Neural cell (in vitro differentiated cells): ENCODE measurements around the gene FH. TPM values are rescaled to one million over a fixed set of nuclear protein-coding genes. Genes with fewer than 3 reads are reported as not detected.

Experiments
- H2AFZ ChIP-seq: fragments of 200-600, 300-800 bp; sonication (generic), shearing (Covaris generic); 2 replicates; pipeline ENCODE4 v1.6.0; 2014; ENCODE audit warnings: low read depth, mild to moderate bottlenecking, antibody characterized with exemption, low read length, moderate library complexity
- H3F3A ChIP-seq: fragments of 200-600 bp; shearing (Covaris generic); 2 replicates; pipeline ENCODE4 v1.6.1; 2016; ENCODE audit warnings: mild to moderate bottlenecking, moderate library complexity, mixed read lengths, antibody characterized with exemption, low read length; ENCODE audit not compliant: insufficient read depth, poor library complexity, severe bottlenecking
- H3K27ac ChIP-seq: fragments of 200-600, 300-800 bp; sonication (generic), shearing (Covaris generic); 2 replicates; pipeline ENCODE4 v1.5.1; 2014; ENCODE audit warnings: mild to moderate bottlenecking, low read length, moderate library complexity
- H3K27me3 ChIP-seq: fragments of 300-800, 200-600 bp; sonication (generic), shearing (Covaris generic); 2 replicates; pipeline ENCODE4 v1.6.0; 2014; ENCODE audit warnings: mild to moderate bottlenecking, low read depth, low read length, moderate library complexity; ENCODE audit not compliant: insufficient read depth
- H3K36me3 ChIP-seq: fragments of 300-800, 200-600 bp; sonication (generic), shearing (Covaris generic); 2 replicates; pipeline ENCODE4 v1.5.1; 2014; ENCODE audit warnings: mild to moderate bottlenecking, antibody characterized with exemption, low read length, moderate library complexity; ENCODE audit not compliant: insufficient read depth
- H3K4me2 ChIP-seq: fragments of 300-800, 200-600 bp; sonication (generic), shearing (Covaris generic); 2 replicates; pipeline ENCODE4 v1.6.0; 2014; ENCODE audit warnings: mild to moderate bottlenecking, low read length
- H3K4me3 ChIP-seq: fragments of 300-800, 200-600 bp; sonication (generic), shearing (Covaris generic); 2 replicates; pipeline ENCODE4 v1.5.1; 2014; ENCODE audit warnings: mild to moderate bottlenecking, low read length, moderate library complexity
- H3K79me2 ChIP-seq: fragments of 200-600 bp; shearing (Covaris generic); replicated peaks from 2 replicates; pipeline ENCODE4 v1.6.0; 2014; ENCODE audit warnings: mild to moderate bottlenecking, low read length, moderate library complexity; ENCODE audit not compliant: insufficient read depth
- H3K9ac ChIP-seq: fragments of 300-800, 200-600 bp; sonication (generic), shearing (Covaris generic); 2 replicates; pipeline ENCODE4 v1.6.1; 2016; ENCODE audit warnings: mild to moderate bottlenecking, low read length, mixed read lengths
- H3K9me2 ChIP-seq: fragments of 200-600 bp; shearing (Covaris generic); 2 replicates; pipeline ENCODE4 v1.6.1; 2016; ENCODE audit warnings: mild to moderate bottlenecking, low read length, mixed read lengths; ENCODE audit not compliant: insufficient read depth
- H3K9me3 ChIP-seq: fragments of 200-600, 300-800 bp; sonication (generic), shearing (Covaris generic); 2 replicates; pipeline ENCODE4 v1.6.1; 2016; ENCODE audit warnings: mild to moderate bottlenecking, mixed run types, low read length, moderate library complexity, mixed read lengths
- H4K20me1 ChIP-seq: fragments of 200-600 bp; shearing (Covaris generic); 2 replicates; pipeline ENCODE4 v1.6.1; 2016; ENCODE audit warnings: mild to moderate bottlenecking, mixed run types; ENCODE audit not compliant: insufficient read depth
- EP300 ChIP-seq: fragments of 450-650 bp; conservative IDR thresholded peaks from 2 replicates; pipeline ENCODE4 v1.6.1; 2014; ENCODE audit warnings: antibody characterized with exemption, mild to moderate bottlenecking, moderate library complexity; ENCODE audit not compliant: poor library complexity, severe bottlenecking
- EZH2 ChIP-seq: fragments of 200-600, 300-800 bp; shearing (Covaris generic), sonication (generic); IDR thresholded peaks from 2 replicates; pipeline ENCODE4 v1.6.1; 2014; ENCODE audit warnings: antibody characterized with exemption, low read length, borderline replicate concordance, mild to moderate bottlenecking; ENCODE audit not compliant: insufficient read depth, poor library complexity, severe bottlenecking
- MXI1 ChIP-seq: fragments of 450-650 bp; conservative IDR thresholded peaks from 2 replicates; pipeline ENCODE4 v1.6.1; 2014; ENCODE audit warnings: antibody characterized with exemption, mild to moderate bottlenecking; ENCODE audit not compliant: poor library complexity, severe bottlenecking
- POLR2AphosphoS5 ChIP-seq: IDR thresholded peaks from 2 replicates; pipeline ENCODE4 v1.6.1; 2012
- RAD21 ChIP-seq: fragments of 450-650 bp; conservative IDR thresholded peaks from 2 replicates; pipeline ENCODE4 v1.6.1; 2014; ENCODE audit warnings: antibody characterized with exemption, mild to moderate bottlenecking, moderate library complexity
- SMC3 ChIP-seq: fragments of 450-650 bp; conservative IDR thresholded peaks from 2 replicates; pipeline ENCODE4 v1.6.1; 2014; ENCODE audit warnings: antibody characterized with exemption, mild to moderate bottlenecking, moderate library complexity; ENCODE audit not compliant: poor library complexity
- TAF1 ChIP-seq: IDR thresholded peaks from 2 replicates; pipeline ENCODE4 v1.6.1; 2012; ENCODE audit warnings: low read depth
- polyA plus RNA-seq: library from polyadenylated mRNA; depleted of rRNA; stranded (reverse); fragments of >200 nt; gene quantifications from 2 replicates; pipeline ENCODE4 v1.2.3, GENCODE V29; 2014
- TF ChIP-seq, protein P1 (sequence below): fragments of 450-650 bp; IDR thresholded peaks from 2 replicates; pipeline ENCODE4 v1.5.1; 2014; ENCODE audit warnings: antibody characterized with exemption, mild to moderate bottlenecking, moderate library complexity; ENCODE audit not compliant: poor library complexity, severe bottlenecking
- TF ChIP-seq, protein P2 (sequence below): IDR thresholded peaks from 2 replicates; pipeline ENCODE4 v1.6.1; 2012; ENCODE audit warnings: borderline replicate concordance

FH gene
- polyA plus RNA-seq, 1 donor from 2014 or later: 114 TPM

GRCh38 chr1:241465673-241466072, 53.9 kb downstream of the FH start:
- H4K20me1 ChIP-seq: no peaks in the 10 kb centered on the region
- no peak overlapping the region for H3K9ac ChIP-seq
- no peaks in the 10 kb centered on the region for H3K79me2 ChIP-seq
- no peak overlapping the region for H3K4me3 ChIP-seq
- no peak overlapping the region for H2AFZ ChIP-seq
- H3K36me3 ChIP-seq: no peaks in the 10 kb centered on the region
- no peaks in the 10 kb centered on the region for H3F3A ChIP-seq
- TF ChIP-seq POLR2AphosphoS5 (no peak), EP300 (no peak), SMC3 (no peak), TAF1 (no peak)
- TF ChIP-seq, protein P1, sequence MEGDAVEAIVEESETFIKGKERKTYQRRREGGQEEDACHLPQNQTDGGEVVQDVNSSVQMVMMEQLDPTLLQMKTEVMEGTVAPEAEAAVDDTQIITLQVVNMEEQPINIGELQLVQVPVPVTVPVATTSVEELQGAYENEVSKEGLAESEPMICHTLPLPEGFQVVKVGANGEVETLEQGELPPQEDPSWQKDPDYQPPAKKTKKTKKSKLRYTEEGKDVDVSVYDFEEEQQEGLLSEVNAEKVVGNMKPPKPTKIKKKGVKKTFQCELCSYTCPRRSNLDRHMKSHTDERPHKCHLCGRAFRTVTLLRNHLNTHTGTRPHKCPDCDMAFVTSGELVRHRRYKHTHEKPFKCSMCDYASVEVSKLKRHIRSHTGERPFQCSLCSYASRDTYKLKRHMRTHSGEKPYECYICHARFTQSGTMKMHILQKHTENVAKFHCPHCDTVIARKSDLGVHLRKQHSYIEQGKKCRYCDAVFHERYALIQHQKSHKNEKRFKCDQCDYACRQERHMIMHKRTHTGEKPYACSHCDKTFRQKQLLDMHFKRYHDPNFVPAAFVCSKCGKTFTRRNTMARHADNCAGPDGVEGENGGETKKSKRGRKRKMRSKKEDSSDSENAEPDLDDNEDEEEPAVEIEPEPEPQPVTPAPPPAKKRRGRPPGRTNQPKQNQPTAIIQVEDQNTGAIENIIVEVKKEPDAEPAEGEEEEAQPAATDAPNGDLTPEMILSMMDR: no peak
- H3K4me2 ChIP-seq: no peak overlapping the region
- no peaks in the 10 kb centered on the region for H3K9me3 ChIP-seq
- H3K27ac ChIP-seq: no peak overlapping the region
- H3K9me2 ChIP-seq: no peaks in the 10 kb centered on the region
- no peaks in the 10 kb centered on the region for H3K27me3 ChIP-seq

- H3K9me3 ChIP-seq: no peaks in the 10 kb centered on the region
- no peaks in the 10 kb centered on the region for H4K20me1 ChIP-seq
- H3K4me3 ChIP-seq: no peak overlapping the region
- no peak overlapping the region for H3K9ac ChIP-seq
- H3K27ac ChIP-seq: no peak overlapping the region
- no peaks in the 10 kb centered on the region for H3K79me2 ChIP-seq
- no peaks in the 10 kb centered on the region for H3K9me2 ChIP-seq
- no peaks in the 10 kb centered on the region for H3K27me3 ChIP-seq
- H2AFZ ChIP-seq: no peak overlapping the region
- H3K4me2 ChIP-seq: no peak overlapping the region
- H3F3A ChIP-seq: no peaks in the 10 kb centered on the region
- H3K36me3 ChIP-seq: no peaks in the 10 kb centered on the region
- TF ChIP-seq RAD21 (peak; percentile 9), SMC3 (no peak)
Measured at GRCh38 chr1:241464985-241465384, 54.6 kb downstream of the FH start.

DNA sequence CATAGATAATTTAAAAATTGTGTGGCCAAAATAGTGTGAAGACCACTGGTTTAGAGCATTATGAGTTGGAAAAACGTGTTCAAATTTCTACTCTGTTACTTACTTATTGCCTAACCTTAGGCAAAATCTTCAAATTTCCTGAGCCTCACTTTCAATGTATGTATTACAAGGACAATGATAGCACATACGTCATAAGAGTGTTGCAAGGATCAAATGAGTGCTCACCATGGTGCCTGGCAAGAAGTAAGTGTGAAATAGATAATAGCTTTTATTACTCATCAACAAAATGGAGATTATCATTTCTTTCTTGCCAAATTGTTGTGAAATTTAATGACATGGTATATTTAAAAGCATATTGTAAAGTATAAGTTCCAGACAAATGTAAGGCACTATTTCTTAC, 57.2 kb downstream of the FH start:
- no peak for TF ChIP-seq TAF1
- TF ChIP-seq RAD21: no peak
- TF ChIP-seq, protein P2, sequence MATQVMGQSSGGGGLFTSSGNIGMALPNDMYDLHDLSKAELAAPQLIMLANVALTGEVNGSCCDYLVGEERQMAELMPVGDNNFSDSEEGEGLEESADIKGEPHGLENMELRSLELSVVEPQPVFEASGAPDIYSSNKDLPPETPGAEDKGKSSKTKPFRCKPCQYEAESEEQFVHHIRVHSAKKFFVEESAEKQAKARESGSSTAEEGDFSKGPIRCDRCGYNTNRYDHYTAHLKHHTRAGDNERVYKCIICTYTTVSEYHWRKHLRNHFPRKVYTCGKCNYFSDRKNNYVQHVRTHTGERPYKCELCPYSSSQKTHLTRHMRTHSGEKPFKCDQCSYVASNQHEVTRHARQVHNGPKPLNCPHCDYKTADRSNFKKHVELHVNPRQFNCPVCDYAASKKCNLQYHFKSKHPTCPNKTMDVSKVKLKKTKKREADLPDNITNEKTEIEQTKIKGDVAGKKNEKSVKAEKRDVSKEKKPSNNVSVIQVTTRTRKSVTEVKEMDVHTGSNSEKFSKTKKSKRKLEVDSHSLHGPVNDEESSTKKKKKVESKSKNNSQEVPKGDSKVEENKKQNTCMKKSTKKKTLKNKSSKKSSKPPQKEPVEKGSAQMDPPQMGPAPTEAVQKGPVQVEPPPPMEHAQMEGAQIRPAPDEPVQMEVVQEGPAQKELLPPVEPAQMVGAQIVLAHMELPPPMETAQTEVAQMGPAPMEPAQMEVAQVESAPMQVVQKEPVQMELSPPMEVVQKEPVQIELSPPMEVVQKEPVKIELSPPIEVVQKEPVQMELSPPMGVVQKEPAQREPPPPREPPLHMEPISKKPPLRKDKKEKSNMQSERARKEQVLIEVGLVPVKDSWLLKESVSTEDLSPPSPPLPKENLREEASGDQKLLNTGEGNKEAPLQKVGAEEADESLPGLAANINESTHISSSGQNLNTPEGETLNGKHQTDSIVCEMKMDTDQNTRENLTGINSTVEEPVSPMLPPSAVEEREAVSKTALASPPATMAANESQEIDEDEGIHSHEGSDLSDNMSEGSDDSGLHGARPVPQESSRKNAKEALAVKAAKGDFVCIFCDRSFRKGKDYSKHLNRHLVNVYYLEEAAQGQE: no peak
- no peak for TF ChIP-seq EZH2
- no peak for TF ChIP-seq POLR2AphosphoS5
- TF ChIP-seq EP300: no peak
- TF ChIP-seq MXI1: no peak
- TF ChIP-seq, protein P1: no peak
- no peak for TF ChIP-seq SMC3

More for the DNA sequence above, 57.2 kb downstream of the FH start:
- Histone ChIP-seq H3K9me2 (no peaks in the 10 kb centered on the region), H3K9ac (no peak overlapping the region), H3K36me3 (no peaks in the 10 kb centered on the region), H3K27me3 (no peaks in the 10 kb centered on the region), H3F3A (no peaks in the 10 kb centered on the region), H3K27ac (no peak overlapping the region), H3K79me2 (no peaks in the 10 kb centered on the region), H2AFZ (no peak overlapping the region), H3K9me3 (no peaks in the 10 kb centered on the region), H3K4me3 (no peak overlapping the region), H4K20me1 (no peaks in the 10 kb centered on the region), H3K4me2 (no peak overlapping the region)
